ENCODE measurements around the gene GLIPR2.
"Not testable (repeated sequence)": the region's sequence is repeated elsewhere in the genome, so short reads cannot be mapped to it uniquely, and the experiment has no call there.

GLIPR2 gene

DNA sequence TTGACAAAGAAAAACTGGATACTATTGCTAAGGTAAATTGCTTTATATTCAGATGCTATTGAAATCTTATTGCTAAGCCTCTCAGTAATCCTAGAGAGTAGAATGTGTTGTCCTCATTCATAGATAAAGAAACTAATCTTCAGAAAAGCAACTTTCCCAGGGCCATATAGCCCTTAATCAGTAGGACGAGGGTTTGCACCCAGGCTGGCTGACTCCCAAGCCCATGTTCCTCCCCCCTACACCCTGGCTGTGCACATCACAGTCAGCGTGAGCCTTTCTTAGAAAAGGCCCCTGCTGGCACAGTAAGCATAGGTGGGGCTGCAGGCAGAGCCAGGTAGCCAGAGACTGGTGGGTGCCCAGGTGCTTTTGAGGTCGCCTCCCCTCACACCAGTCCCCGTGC is 15.8 kb upstream of the GLIPR2 start:
- Histone ChIP-seq H3K9me3 (ENCODE audit: control insufficient read depth, low read length) (no peaks in the 10 kb centered on the region), H3K27ac (ENCODE audit: insufficient read depth, low read length, poor library complexity, severe bottlenecking) (no peak overlapping the region), H3K4me3 (ENCODE audit: insufficient read depth, low read depth, low read length, poor library complexity, severe bottlenecking) (no peak overlapping the region), H3K27me3 (replicated peaks; ENCODE audit: control insufficient read depth, insufficient read depth, low read length, poor library complexity, severe bottlenecking) (no peaks in the 10 kb centered on the region), H3K4me1 (ENCODE audit: control insufficient read depth, insufficient read depth, low read length, poor library complexity, severe bottlenecking) (no peaks in the 10 kb centered on the region), H3K36me3 (ENCODE audit: control insufficient read depth, insufficient read depth, low read length) (peaks cover 6% of the 10 kb centered on the region)
- no peak for DNase-seq

DNA sequence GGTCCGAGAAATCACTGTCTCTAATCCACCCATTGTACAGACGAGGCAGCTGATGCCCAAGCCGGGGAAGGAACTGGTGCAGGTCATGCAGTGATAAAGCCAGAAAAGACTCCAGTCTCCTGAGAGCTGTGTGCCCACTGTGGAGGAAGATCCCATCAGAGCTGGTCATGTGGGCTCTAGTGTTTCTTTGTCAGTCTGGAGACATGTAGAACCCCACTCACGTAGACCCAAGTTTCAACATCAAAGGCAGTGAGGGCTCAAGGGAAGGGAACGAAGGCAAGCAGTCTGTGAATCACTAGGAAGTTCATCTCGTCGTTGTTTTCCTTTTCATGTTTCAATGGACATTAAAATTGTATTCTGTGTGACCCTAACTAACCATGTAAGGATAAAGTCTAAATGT is 14.6 kb upstream of the GLIPR2 start:
- no peak for DNase-seq
- Histone ChIP-seq H3K36me3 (ENCODE audit: control insufficient read depth, insufficient read depth, low read length) (peaks cover 6% of the 10 kb centered on the region), H3K27me3 (replicated peaks; ENCODE audit: control insufficient read depth, insufficient read depth, low read length, poor library complexity, severe bottlenecking) (no peaks in the 10 kb centered on the region), H3K4me3 (ENCODE audit: insufficient read depth, low read depth, low read length, poor library complexity, severe bottlenecking) (no peak overlapping the region), H3K4me1 (ENCODE audit: control insufficient read depth, insufficient read depth, low read length, poor library complexity, severe bottlenecking) (peaks cover 4% of the 10 kb centered on the region), H3K27ac (ENCODE audit: insufficient read depth, low read length, poor library complexity, severe bottlenecking) (no peak overlapping the region), H3K9me3 (ENCODE audit: control insufficient read depth, low read length) (no peaks in the 10 kb centered on the region)

DNA sequence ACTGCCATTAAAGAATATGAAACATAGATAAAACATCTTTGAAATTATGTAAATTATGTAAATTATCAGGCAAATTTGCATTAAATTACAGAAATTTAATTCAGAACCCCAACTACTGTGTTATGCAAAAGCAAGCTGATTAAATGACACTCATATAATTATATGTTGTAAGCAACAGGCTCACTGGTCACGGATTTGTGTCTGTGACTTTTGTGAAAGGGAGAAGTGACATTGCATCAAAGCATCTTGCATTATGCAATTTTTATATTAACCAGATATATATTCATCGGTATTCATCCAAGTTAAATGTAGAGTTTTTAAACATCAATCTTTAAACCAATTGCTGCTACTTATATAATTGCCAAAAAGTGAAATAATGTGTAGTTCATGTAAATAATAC is 13.0 kb upstream of the GLIPR2 start:
- no peak overlapping the region for H3K27ac ChIP-seq (ENCODE audit: insufficient read depth, low read length, poor library complexity, severe bottlenecking)
- H3K27me3 ChIP-seq (replicated peaks; ENCODE audit: control insufficient read depth, insufficient read depth, low read length, poor library complexity, severe bottlenecking) = no peaks in the 10 kb centered on the region
- no peak overlapping the region for H3K4me3 ChIP-seq (ENCODE audit: insufficient read depth, low read depth, low read length, poor library complexity, severe bottlenecking)
- no peaks in the 10 kb centered on the region for H3K9me3 ChIP-seq (ENCODE audit: control insufficient read depth, low read length)
- H3K36me3 ChIP-seq (ENCODE audit: control insufficient read depth, insufficient read depth, low read length) = peaks cover 2% of the 10 kb centered on the region
- DNase-seq = no peak
- peaks cover 14% of the 10 kb centered on the region for H3K4me1 ChIP-seq (ENCODE audit: control insufficient read depth, insufficient read depth, low read length, poor library complexity, severe bottlenecking)

DNA sequence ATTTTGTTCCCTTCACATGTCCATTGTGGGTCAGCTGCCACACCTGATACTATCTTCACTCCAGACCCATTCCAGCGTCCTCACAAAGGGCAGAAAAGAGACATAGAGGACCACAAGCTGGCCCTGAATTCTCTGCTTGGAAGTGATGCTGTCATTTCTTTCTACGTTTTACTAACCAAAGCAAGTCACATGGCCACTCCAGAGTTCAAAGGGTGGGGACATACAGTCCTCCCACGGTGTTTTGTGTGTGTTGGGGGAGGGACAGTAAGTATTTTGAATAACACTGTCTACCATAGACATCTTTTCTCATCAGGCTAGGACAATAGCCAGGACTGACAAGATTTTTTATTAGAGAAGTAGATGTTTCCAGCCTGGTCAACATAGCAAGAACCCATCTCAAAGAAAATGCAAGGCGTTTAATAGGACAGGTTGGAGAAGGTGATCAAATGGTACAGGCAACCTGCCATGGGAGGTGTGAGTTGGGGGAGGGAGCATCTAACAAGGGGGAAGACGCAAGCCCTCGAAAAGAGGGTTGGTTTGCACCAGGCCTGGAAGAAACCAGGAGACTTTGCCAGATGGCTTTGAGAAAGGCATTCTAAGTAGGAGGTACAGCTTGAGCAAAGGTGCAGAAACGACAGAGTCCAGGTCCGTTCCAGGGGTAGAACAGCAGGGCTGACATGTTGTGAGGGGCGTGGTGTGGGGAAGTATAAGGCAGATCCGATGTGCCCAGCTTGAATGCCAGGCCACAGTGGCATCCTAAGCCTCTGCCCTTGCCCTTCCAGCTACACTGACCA is 11.3 kb upstream of the GLIPR2 start:
- Histone ChIP-seq H3K27me3 (replicated peaks; ENCODE audit: control insufficient read depth, insufficient read depth, low read length, poor library complexity, severe bottlenecking) (no peaks in the 10 kb centered on the region), H3K36me3 (ENCODE audit: control insufficient read depth, insufficient read depth, low read length) (no peaks in the 10 kb centered on the region), H3K9me3 (ENCODE audit: control insufficient read depth, low read length) (no peaks in the 10 kb centered on the region), H3K4me3 (ENCODE audit: insufficient read depth, low read depth, low read length, poor library complexity, severe bottlenecking) (no peak overlapping the region), H3K27ac (ENCODE audit: insufficient read depth, low read length, poor library complexity, severe bottlenecking) (no peak overlapping the region), H3K4me1 (ENCODE audit: control insufficient read depth, insufficient read depth, low read length, poor library complexity, severe bottlenecking) (peaks cover 14% of the 10 kb centered on the region)
- no peak for DNase-seq

DNA sequence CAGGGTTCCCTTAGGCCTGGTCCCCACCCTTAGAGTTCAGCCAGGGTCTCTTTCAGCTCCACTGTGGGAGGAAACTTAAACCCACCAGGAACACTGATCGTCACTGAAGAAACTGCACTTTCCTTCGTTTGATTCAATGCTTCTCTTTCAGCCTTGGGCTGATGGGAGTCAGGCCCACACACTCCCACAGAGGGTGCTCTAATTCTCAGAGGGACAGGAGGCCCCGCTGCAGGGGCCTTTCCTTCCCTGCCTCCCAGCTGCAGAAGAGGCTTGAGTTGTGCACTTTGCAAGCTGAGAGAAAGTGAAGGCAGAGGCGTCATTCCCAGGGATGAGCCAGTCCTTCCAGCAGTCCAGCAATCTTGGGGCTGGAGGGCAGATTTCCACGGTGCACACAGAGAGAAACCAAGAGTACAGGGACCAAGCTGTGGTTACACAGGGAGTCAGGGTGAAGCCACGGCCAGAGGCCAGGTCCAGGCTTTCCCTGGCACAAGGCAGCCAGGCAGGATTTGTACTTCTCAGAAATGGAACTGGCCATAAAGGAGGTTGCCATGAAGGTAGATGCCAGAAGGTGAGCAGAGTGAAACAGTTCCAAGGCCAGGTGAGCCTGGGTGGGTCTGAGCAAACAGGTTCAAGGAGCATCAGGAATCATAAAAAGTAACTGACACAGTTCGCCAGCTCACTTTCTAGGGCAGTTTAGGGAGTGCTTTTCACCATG is 10.4 kb upstream of the GLIPR2 start:
- DNase-seq = no peak
- Histone ChIP-seq H3K4me1 (ENCODE audit: control insufficient read depth, insufficient read depth, low read length, poor library complexity, severe bottlenecking) (peaks cover 14% of the 10 kb centered on the region), H3K4me3 (ENCODE audit: insufficient read depth, low read depth, low read length, poor library complexity, severe bottlenecking) (no peak overlapping the region), H3K27ac (ENCODE audit: insufficient read depth, low read length, poor library complexity, severe bottlenecking) (no peak overlapping the region), H3K27me3 (replicated peaks; ENCODE audit: control insufficient read depth, insufficient read depth, low read length, poor library complexity, severe bottlenecking) (no peaks in the 10 kb centered on the region), H3K9me3 (ENCODE audit: control insufficient read depth, low read length) (no peaks in the 10 kb centered on the region), H3K36me3 (ENCODE audit: control insufficient read depth, insufficient read depth, low read length) (no peaks in the 10 kb centered on the region)

DNA sequence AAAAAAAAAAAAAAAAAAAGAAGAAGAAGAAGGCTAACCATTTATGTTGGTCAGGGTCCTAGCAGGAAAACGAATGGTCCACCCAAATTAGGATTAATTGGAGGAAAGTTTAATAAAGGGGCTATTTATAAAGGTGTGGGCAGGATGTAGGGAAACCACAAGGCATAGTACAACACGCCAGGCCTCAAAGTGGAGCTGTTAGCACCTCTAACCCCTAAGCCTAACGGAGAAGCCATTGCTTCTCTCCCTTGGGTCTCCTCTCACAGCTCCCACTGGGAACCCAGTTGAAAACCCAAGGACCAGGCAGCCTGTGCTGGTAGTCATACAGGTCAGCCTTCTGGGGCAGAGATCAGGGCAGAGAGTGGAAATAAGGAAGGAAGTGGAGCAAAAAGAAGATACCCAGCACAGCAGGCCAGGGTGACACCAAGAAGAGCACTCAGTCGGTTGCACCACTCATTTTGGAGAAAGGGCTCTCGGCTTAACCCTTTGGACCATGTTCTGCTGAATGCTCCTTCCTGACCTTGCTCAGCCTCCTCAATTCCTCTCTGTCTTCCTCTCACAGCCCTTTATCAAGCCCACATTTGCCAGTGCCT is 8.8 kb upstream of the GLIPR2 start:
- Histone ChIP-seq H3K27me3 (replicated peaks; ENCODE audit: control insufficient read depth, insufficient read depth, low read length, poor library complexity, severe bottlenecking) (no peaks in the 10 kb centered on the region), H3K4me1 (ENCODE audit: control insufficient read depth, insufficient read depth, low read length, poor library complexity, severe bottlenecking) (peaks cover 14% of the 10 kb centered on the region), H3K36me3 (ENCODE audit: control insufficient read depth, insufficient read depth, low read length) (no peaks in the 10 kb centered on the region), H3K9me3 (ENCODE audit: control insufficient read depth, low read length) (no peaks in the 10 kb centered on the region), H3K27ac (ENCODE audit: insufficient read depth, low read length, poor library complexity, severe bottlenecking) (no peak overlapping the region), H3K4me3 (ENCODE audit: insufficient read depth, low read depth, low read length, poor library complexity, severe bottlenecking) (no peak overlapping the region)
- no peak for DNase-seq

DNA sequence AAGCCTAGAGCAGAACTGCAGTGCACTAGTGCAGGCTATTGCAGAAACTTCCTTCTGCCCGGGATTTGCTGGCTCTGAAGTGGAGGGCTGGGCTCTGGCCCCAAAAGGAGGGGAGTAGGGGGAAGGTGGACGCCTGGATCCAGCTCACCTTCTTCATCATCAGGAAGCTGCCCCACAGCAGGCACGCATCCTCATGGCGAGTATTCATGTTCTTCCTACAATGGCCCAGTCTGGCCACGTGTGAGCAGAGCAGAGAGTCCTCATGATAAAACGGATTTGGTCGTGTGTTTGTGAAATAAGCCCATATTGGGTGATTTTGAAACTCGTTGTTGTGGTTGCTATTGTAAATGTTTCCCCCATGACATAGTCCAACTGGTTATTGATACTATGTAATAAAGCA is 8.2 kb upstream of the GLIPR2 start:
- Histone ChIP-seq H3K27ac (ENCODE audit: insufficient read depth, low read length, poor library complexity, severe bottlenecking) (no peak overlapping the region), H3K9me3 (ENCODE audit: control insufficient read depth, low read length) (no peaks in the 10 kb centered on the region), H3K36me3 (ENCODE audit: control insufficient read depth, insufficient read depth, low read length) (no peaks in the 10 kb centered on the region), H3K4me3 (ENCODE audit: insufficient read depth, low read depth, low read length, poor library complexity, severe bottlenecking) (no peak overlapping the region), H3K27me3 (replicated peaks; ENCODE audit: control insufficient read depth, insufficient read depth, low read length, poor library complexity, severe bottlenecking) (no peaks in the 10 kb centered on the region), H3K4me1 (ENCODE audit: control insufficient read depth, insufficient read depth, low read length, poor library complexity, severe bottlenecking) (peaks cover 14% of the 10 kb centered on the region)
- no peak for DNase-seq

DNA sequence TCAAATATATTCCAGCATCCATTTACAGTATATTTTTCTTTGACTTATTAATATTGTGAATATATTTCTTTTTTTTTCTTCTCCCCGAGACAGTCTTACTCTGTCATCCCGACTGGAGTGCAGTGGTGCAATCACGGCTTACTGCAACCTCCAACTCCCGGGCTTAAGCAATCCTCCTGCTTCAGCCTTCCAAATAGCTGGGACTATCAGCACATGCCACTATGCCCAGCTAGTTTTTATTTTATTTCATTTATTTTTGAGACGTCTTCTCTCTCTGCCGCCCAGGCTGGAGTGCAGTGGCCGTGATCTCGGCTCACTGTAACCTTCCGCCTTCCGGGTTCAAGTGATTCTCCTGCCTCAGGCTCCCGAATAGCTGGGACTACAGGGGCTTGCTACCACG is 7.4 kb upstream of the GLIPR2 start:
- Histone ChIP-seq H3K9me3 (ENCODE audit: control insufficient read depth, low read length) (no peaks in the 10 kb centered on the region), H3K4me3 (ENCODE audit: insufficient read depth, low read depth, low read length, poor library complexity, severe bottlenecking) (no peak overlapping the region), H3K4me1 (ENCODE audit: control insufficient read depth, insufficient read depth, low read length, poor library complexity, severe bottlenecking) (peaks cover 14% of the 10 kb centered on the region), H3K36me3 (ENCODE audit: control insufficient read depth, insufficient read depth, low read length) (no peaks in the 10 kb centered on the region), H3K27ac (ENCODE audit: insufficient read depth, low read length, poor library complexity, severe bottlenecking) (no peak overlapping the region), H3K27me3 (replicated peaks; ENCODE audit: control insufficient read depth, insufficient read depth, low read length, poor library complexity, severe bottlenecking) (no peaks in the 10 kb centered on the region)
- DNase-seq = no peak

DNA sequence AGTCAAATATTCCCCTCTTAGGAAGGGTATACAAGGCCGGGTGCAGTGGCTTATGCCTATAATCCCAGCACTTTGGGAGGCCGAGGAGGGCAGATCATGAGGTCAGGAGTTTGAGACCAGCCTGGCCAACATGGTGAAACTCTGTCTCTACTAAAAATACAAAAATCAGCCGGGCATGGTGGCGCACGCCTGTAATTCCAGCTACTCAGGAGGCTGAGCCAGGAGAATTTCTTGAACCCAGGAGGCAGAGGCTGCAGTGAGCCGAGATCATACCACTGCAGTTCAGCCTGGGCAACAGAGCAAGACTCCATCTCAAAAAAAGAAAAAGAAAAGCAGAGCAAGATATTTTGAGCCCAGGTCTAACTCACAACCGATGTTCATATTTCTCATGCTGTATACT is 4.9 kb upstream of the GLIPR2 start:
- H3K27ac ChIP-seq (ENCODE audit: insufficient read depth, low read length, poor library complexity, severe bottlenecking); H3K4me3 ChIP-seq (ENCODE audit: insufficient read depth, low read depth, low read length, poor library complexity, severe bottlenecking); H3K36me3 ChIP-seq (ENCODE audit: control insufficient read depth, insufficient read depth, low read length); H3K9me3 ChIP-seq (ENCODE audit: control insufficient read depth, low read length); DNase-seq; H3K27me3 ChIP-seq (replicated peaks; ENCODE audit: control insufficient read depth, insufficient read depth, low read length, poor library complexity, severe bottlenecking): not testable (repeated sequence)
- H3K4me1 ChIP-seq (ENCODE audit: control insufficient read depth, insufficient read depth, low read length, poor library complexity, severe bottlenecking) = peaks cover 17% of the 10 kb centered on the region

DNA sequence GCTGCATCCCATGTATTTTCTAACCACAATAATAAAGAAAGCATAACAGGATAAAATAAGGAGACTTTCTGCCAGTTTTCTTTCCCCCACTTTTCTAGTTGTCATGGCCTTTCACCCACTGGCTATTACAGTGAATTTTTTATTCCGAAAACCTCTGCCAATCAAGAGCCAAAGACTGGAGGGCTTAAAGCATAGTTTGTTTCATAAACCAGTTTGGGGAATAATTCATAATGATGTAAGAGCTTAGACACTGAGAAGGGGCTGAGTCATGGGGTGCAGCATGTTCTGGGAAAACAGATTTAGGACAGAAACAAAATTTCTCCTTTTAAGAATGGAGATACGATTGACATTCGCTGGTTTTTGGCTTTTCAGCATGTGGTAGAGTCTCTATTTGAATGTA is 4.4 kb upstream of the GLIPR2 start:
- no peaks in the 10 kb centered on the region for H3K9me3 ChIP-seq (ENCODE audit: control insufficient read depth, low read length)

More for the DNA sequence above, 4.4 kb upstream of the GLIPR2 start:
- peaks cover 17% of the 10 kb centered on the region for H3K4me1 ChIP-seq (ENCODE audit: control insufficient read depth, insufficient read depth, low read length, poor library complexity, severe bottlenecking)
- no peaks in the 10 kb centered on the region for H3K27me3 ChIP-seq (replicated peaks; ENCODE audit: control insufficient read depth, insufficient read depth, low read length, poor library complexity, severe bottlenecking)
- DNase-seq = no peak
- no peaks in the 10 kb centered on the region for H3K36me3 ChIP-seq (ENCODE audit: control insufficient read depth, insufficient read depth, low read length)
- H3K27ac ChIP-seq (ENCODE audit: insufficient read depth, low read length, poor library complexity, severe bottlenecking) = no peak overlapping the region
- no peak overlapping the region for H3K4me3 ChIP-seq (ENCODE audit: insufficient read depth, low read depth, low read length, poor library complexity, severe bottlenecking)
